Amygdala (tissue), 56 donors: ENCODE measurements around the gene IL15RA.

Source experiments
- DNase-seq, 56 donors: peaks; one replicate each; lab custom pipeline; 2025; lab: John Stamatoyannopoulos, UW

IL15RA gene

GRCh38 chr10:5977471-5978229 lies at the start of gene IL15RA:
IL15RA (minus strand) TSS chr10:5977543; CDS start chr10:5977492, 51 bp downstream.
- peak in 13 of 56 donors; percentile 7 to 48 (median 35) for DNase-seq

- no peak for DNase-seq
Measured at GRCh38 chr10:6025683-6026255, 48.4 kb upstream of the IL15RA start.

- no peak for DNase-seq
Measured at GRCh38 chr10:6024334-6024682, 47.0 kb upstream of the IL15RA start.

- DNase-seq, result no peak
Measured at GRCh38 chr10:6023661-6024333, 46.5 kb upstream of the IL15RA start.

GRCh38 chr10:6022660-6023059 lies 45.3 kb upstream of the IL15RA start:
- no peak for DNase-seq

- DNase-seq, result no peak
Measured at GRCh38 chr10:6020826-6021225, 43.5 kb upstream of the IL15RA start.

GRCh38 chr10:6019796-6020195 lies 42.5 kb upstream of the IL15RA start:
- no peak for DNase-seq

- DNase-seq, result no peak
Measured at GRCh38 chr10:6019010-6019782, 41.9 kb upstream of the IL15RA start.

- no peak for DNase-seq
Measured at GRCh38 chr10:6018422-6018821, 41.1 kb upstream of the IL15RA start.

- no peak for DNase-seq
Measured at GRCh38 chr10:6017781-6018354, 40.5 kb upstream of the IL15RA start.

GRCh38 chr10:6014241-6014761 lies 37.0 kb upstream of the IL15RA start:
- peak in 24 of 56 donors; percentile 3 to 82 (median 12) for DNase-seq

GRCh38 chr10:6013413-6014192 lies 36.3 kb upstream of the IL15RA start:
- DNase-seq, result no peak

GRCh38 chr10:6012121-6012905 lies 35.0 kb upstream of the IL15RA start:
- DNase-seq, result no peak

GRCh38 chr10:6011558-6011957 lies 34.2 kb upstream of the IL15RA start:
- DNase-seq, result no peak

- DNase-seq, result no peak
Measured at GRCh38 chr10:6010569-6010968, 33.2 kb upstream of the IL15RA start.

- no peak for DNase-seq
Measured at GRCh38 chr10:6009961-6010360, 32.6 kb upstream of the IL15RA start.

GRCh38 chr10:6009150-6009549 lies 31.8 kb upstream of the IL15RA start:
- DNase-seq, result no peak

- DNase-seq, result no peak
Measured at GRCh38 chr10:6008497-6009142, 31.3 kb upstream of the IL15RA start.
